Uterus (tissue), 2 donors: Measurements from ENCODE around the gene HSPBP1.

Experiments used
- CTCF ChIP-seq, 4 experiments: fragments of 200-600 bp in 2 of 4; fragments of 450-650 bp in 2 of 4; sonication (generic) in 2 of 4; IDR thresholded peaks; one replicate each; pipeline ENCODE4 v1.5.1; 2016 to 2019; ENCODE audit warnings: antibody characterized with exemption in 4 of 4, mild to moderate bottlenecking in 2 of 4, moderate library complexity in 1 of 4
- POLR2A ChIP-seq, 2 donors: fragments of 450-650 bp; IDR thresholded peaks; one replicate each; pipeline ENCODE4 v1.6.1; 2016; ENCODE audit warnings: antibody characterized with exemption in 2 of 2, mild to moderate bottlenecking in 1 of 2, moderate library complexity in 1 of 2

GRCh38 chr19:55304980-55305379 lies 25.1 kb upstream of the HSPBP1 start:
- no peak for TF ChIP-seq POLR2A (IDR thresholded peaks at IDR 0.05)
- no peak for TF ChIP-seq CTCF (IDR thresholded peaks at IDR 0.05)
